HG03045 (cell line): ENCODE results near the gene LRRN1.

Experiments
- ATAC-seq: cut with Tn5 transposase; IDR thresholded peaks from one replicate; pipeline ENCODE4 v1.9.1; 2021; ENCODE audit warnings: mild to moderate bottlenecking, moderate library complexity; ENCODE audit not compliant: unreplicated experiment

The LRRN1 gene

DNA sequence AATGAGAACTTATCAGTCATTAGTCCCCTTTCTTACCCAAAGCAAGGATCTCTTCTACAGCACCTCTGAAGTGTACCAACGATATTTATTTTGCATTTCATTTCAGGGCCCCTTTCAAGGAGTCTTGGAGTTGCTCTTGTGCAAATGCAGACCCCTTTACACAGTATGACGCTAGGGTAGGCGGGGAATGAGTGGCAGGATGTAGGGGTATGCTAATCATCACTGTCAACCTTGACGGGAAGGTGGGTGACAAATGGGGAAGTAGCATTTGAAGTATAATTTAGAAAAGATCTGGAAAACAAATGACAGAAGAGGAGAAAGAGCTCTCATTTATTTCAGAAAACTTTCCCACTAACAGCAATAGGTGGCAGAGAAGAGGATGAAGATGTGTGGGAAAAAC, 94.4 kb downstream of the LRRN1 start:
- ATAC-seq: no peak
